H9 (cell line): ENCODE results near the gene TEX11. TPM values are rescaled to one million over a fixed set of nuclear protein-coding genes. Genes with fewer than 3 reads are reported as not detected.

Source experiments
- DNase-seq: peaks from one replicate; pipeline ENCODE4 v3.0.0-alpha.2; 2017
- H2AFZ ChIP-seq: one replicate; pipeline ENCODE4 v1.6.1; 2013; ENCODE audit warnings: mild to moderate bottlenecking, low read length, control low read depth, moderate library complexity
- H2AK5ac ChIP-seq: 2 replicates; pipeline ENCODE4 v1.6.1; 2013; ENCODE audit warnings: low read length, control low read depth, mixed read lengths; ENCODE audit not compliant: insufficient read length
- H2BK120ac ChIP-seq: one replicate; pipeline ENCODE4 v1.6.1; 2013; ENCODE audit warnings: low read depth, mild to moderate bottlenecking, low read length, control low read depth, inconsistent platforms; ENCODE audit not compliant: poor library complexity, severe bottlenecking
- H2BK12ac ChIP-seq: 2 replicates; pipeline ENCODE4 v1.6.1; 2013; ENCODE audit warnings: low read length, control low read depth, mixed read lengths, low read depth; ENCODE audit not compliant: insufficient read length
- H2BK15ac ChIP-seq: 2 replicates; pipeline ENCODE4 v1.6.1; 2013; ENCODE audit warnings: low read depth, low read length, control low read depth
- H2BK20ac ChIP-seq: one replicate; pipeline ENCODE4 v1.6.1; 2013; ENCODE audit warnings: low read depth, mild to moderate bottlenecking, low read length, control low read depth, inconsistent platforms; ENCODE audit not compliant: poor library complexity, severe bottlenecking
- H2BK5ac ChIP-seq: 2 replicates; pipeline ENCODE4 v1.6.1; 2013; ENCODE audit warnings: low read length, control low read depth, mixed read lengths; ENCODE audit not compliant: insufficient read length
- H3K14ac ChIP-seq: 2 replicates; pipeline ENCODE4 v1.6.1; 2013; ENCODE audit warnings: low read length, control low read depth; ENCODE audit not compliant: insufficient read depth
- H3K18ac ChIP-seq: 2 replicates; pipeline ENCODE4 v1.6.1; 2013; ENCODE audit warnings: low read depth, mild to moderate bottlenecking, mixed read lengths, low read length, control low read depth; ENCODE audit not compliant: insufficient read length
- H3K23ac ChIP-seq: 2 replicates; pipeline ENCODE4 v1.6.1; 2013; ENCODE audit warnings: low read length, control low read depth, mixed read lengths, low read depth; ENCODE audit not compliant: insufficient read length
- H3K23me2 ChIP-seq: 2 replicates; pipeline ENCODE4 v1.6.1; 2013; ENCODE audit warnings: low read depth, mild to moderate bottlenecking, mixed read lengths, low read length, control low read depth; ENCODE audit not compliant: insufficient read length, poor library complexity, severe bottlenecking
- H3K27ac ChIP-seq: 2 replicates; pipeline ENCODE4 v1.5.1; 2013; ENCODE audit warnings: low read length, control low read depth, mixed read lengths, low read depth; ENCODE audit not compliant: insufficient read length
- H3K27me3 ChIP-seq: 2 replicates; pipeline ENCODE4 v1.6.1; 2013; ENCODE audit warnings: low read length, control low read depth, inconsistent platforms; ENCODE audit not compliant: insufficient read depth
- H3K4ac ChIP-seq: 2 replicates; pipeline ENCODE4 v1.6.1; 2013; ENCODE audit warnings: low read depth, mild to moderate bottlenecking, control low read depth, inconsistent platforms, low read length, moderate library complexity
- H3K4me1 ChIP-seq: 2 replicates; pipeline ENCODE4 v1.6.1; 2013; ENCODE audit warnings: low read length, control low read depth, inconsistent platforms; ENCODE audit not compliant: insufficient read depth
- H3K4me2 ChIP-seq: 2 replicates; pipeline ENCODE4 v1.6.1; 2013; ENCODE audit warnings: low read length, control low read depth, mixed read lengths; ENCODE audit not compliant: insufficient read length, insufficient read depth
- H3K56ac ChIP-seq: 2 replicates; pipeline ENCODE4 v1.6.1; 2013; ENCODE audit warnings: low read depth, mild to moderate bottlenecking, mixed read lengths, low read length, control low read depth; ENCODE audit not compliant: insufficient read length
- H3K79me1 ChIP-seq: 2 replicates; pipeline ENCODE4 v1.6.1; 2013; ENCODE audit warnings: low read depth, mild to moderate bottlenecking, moderate library complexity, low read length, control low read depth, inconsistent platforms; ENCODE audit not compliant: insufficient read depth, poor library complexity, severe bottlenecking
- H3K79me2 ChIP-seq: 2 replicates; pipeline ENCODE4 v1.6.1; 2013; ENCODE audit warnings: low read length, control low read depth, inconsistent platforms; ENCODE audit not compliant: insufficient read depth
- H3K9ac ChIP-seq: 2 replicates; pipeline ENCODE4 v1.6.1; 2013; ENCODE audit warnings: low read length, control low read depth, mixed read lengths; ENCODE audit not compliant: insufficient read length; ENCODE audit errors: extremely low read depth
- H3K9me3 ChIP-seq: one replicate; pipeline ENCODE4 v1.6.1; 2013; ENCODE audit warnings: low read depth, low read length, inconsistent platforms; ENCODE audit not compliant: control insufficient read depth
- H3T11ph ChIP-seq: one replicate; pipeline ENCODE4 v1.6.1; 2013; ENCODE audit warnings: mild to moderate bottlenecking, low read length, control low read depth, inconsistent platforms
- H4K20me1 ChIP-seq: one replicate; pipeline ENCODE4 v1.6.1; 2013; ENCODE audit not compliant: control insufficient read depth, insufficient read length, insufficient read depth
- H4K5ac ChIP-seq: 2 replicates; pipeline ENCODE4 v1.6.1; 2013; ENCODE audit warnings: low read depth, mild to moderate bottlenecking, mixed read lengths, low read length, control low read depth; ENCODE audit not compliant: insufficient read length
- H4K8ac ChIP-seq: replicated peaks from 2 replicates; pipeline ENCODE4 v1.6.1; 2013; ENCODE audit warnings: low read length, control low read depth, mixed read lengths, low read depth; ENCODE audit not compliant: insufficient read length
- H4K91ac ChIP-seq: 2 replicates; pipeline ENCODE4 v1.6.1; 2013; ENCODE audit warnings: low read depth, mild to moderate bottlenecking, moderate library complexity, mixed read lengths, low read length, control low read depth; ENCODE audit not compliant: insufficient read length
- H3K27ac Mint-ChIP-seq, 3 experiments: 2 replicates in 2 of 3; 3 replicates in 1 of 3; pipeline ENCODE4 v1.8.0; 2020 to 2021; ENCODE audit warnings: mixed read lengths in 3 of 3, mild to moderate bottlenecking in 1 of 3, moderate library complexity in 1 of 3
- H3K27me3 Mint-ChIP-seq: 2 replicates; pipeline ENCODE4 v1.8.0; 2021; ENCODE audit warnings: low read depth, mild to moderate bottlenecking, moderate library complexity, mixed read lengths
- H3K36me3 Mint-ChIP-seq, 3 experiments: 2 replicates in 2 of 3; 3 replicates in 1 of 3; pipeline ENCODE4 v1.8.0; 2020 to 2021; ENCODE audit warnings: low read depth in 3 of 3, mixed read lengths in 3 of 3; ENCODE audit not compliant: insufficient read depth in 1 of 3
- H3K4me1 Mint-ChIP-seq, 2 experiments: 2 replicates each; pipeline ENCODE4 v1.8.0; 2020; ENCODE audit warnings: mixed read lengths in 2 of 2
- H3K4me3 Mint-ChIP-seq, 2 experiments: 2 replicates in 1 of 2; 3 replicates in 1 of 2; pipeline ENCODE4 v1.8.0; 2020 to 2021; ENCODE audit warnings: mild to moderate bottlenecking in 2 of 2, mixed read lengths in 2 of 2, moderate library complexity in 1 of 2
- H3K9me3 Mint-ChIP-seq, 2 experiments: 2 replicates in 1 of 2; 3 replicates in 1 of 2; pipeline ENCODE4 v1.8.0; 2020; ENCODE audit warnings: mild to moderate bottlenecking in 2 of 2, mixed read lengths in 2 of 2, moderate library complexity in 1 of 2
- CTCF ChIP-seq: fragments of 200-600 bp; sonication (generic); conservative IDR thresholded peaks from 3 replicates; pipeline ENCODE4 v1.8.0; 2021; ENCODE audit warnings: antibody characterized with exemption, mild to moderate bottlenecking
- WGBS: extraction: QIAGEN DNeasy Blood & Tissue Kit; methylation state at CpG from one replicate; pipeline ENCODE4 v1.1.7; 2013; ENCODE audit warnings: missing lambda C conversion rate, low lambda C conversion rate, mixed read lengths; ENCODE audit not compliant: insufficient read length; ENCODE audit errors: extremely low coverage; 5-methylcytosine and 5-hydroxymethylcytosine counted together
- total RNA-seq: library from RNA; stranded (reverse); gene quantifications from 2 replicates; pipeline ENCODE4 v1.2.1, GENCODE V29; 2021

Gene TEX11
- total RNA-seq, 1 experiment from 2014 or later, result 0.22 TPM

GRCh38 chrX:70497026-70497425 lies 411.5 kb downstream of the TEX11 start:
- Histone ChIP-seq H3K4me2 (no peak overlapping the region), H3K27me3 (no peaks in the 10 kb centered on the region), H2BK15ac (no peak overlapping the region), H3K23ac (no peak overlapping the region), H3T11ph (no peak overlapping the region), H3K4ac (no peak overlapping the region), H3K9ac (no peak overlapping the region), H4K20me1 (no peaks in the 10 kb centered on the region), H2BK12ac (no peak overlapping the region), H2BK20ac (no peak overlapping the region), H3K23me2 (no peaks in the 10 kb centered on the region), H2AFZ (no peak overlapping the region), H3K56ac (no peak overlapping the region), H2AK5ac (no peak overlapping the region), H3K4me1 (no peaks in the 10 kb centered on the region), H3K18ac (no peak overlapping the region), H2BK120ac (no peak overlapping the region), H3K9me3 (peaks cover 47% of the 10 kb centered on the region), H3K79me2 (no peaks in the 10 kb centered on the region), H4K8ac (no peak overlapping the region), H3K14ac (no peak overlapping the region), H4K5ac (no peak overlapping the region), H3K27ac (no peak overlapping the region), H2BK5ac (no peak overlapping the region), H4K91ac (no peak overlapping the region), H3K79me1 (no peaks in the 10 kb centered on the region)
- whole genome bisulfite sequencing, result no CpG with 5 or more reads among the region's 3 CpGs
- no peaks in the 10 kb centered on the region for H3K4me1 Mint-ChIP-seq
- H3K4me3 Mint-ChIP-seq, result no peak overlapping the region
- H3K27ac Mint-ChIP-seq, result no peak overlapping the region
- TF ChIP-seq CTCF, result no peak
- H3K9me3 Mint-ChIP-seq, result peaks cover 73 to 78% of the 10 kb centered on the region in 2 experiments
- no peaks in the 10 kb centered on the region for H3K27me3 Mint-ChIP-seq
- DNase-seq, result no peak
- H3K36me3 Mint-ChIP-seq, result peaks cover 63 to 96% (median 88%) of the 10 kb centered on the region in 3 experiments
